A673 (cell line): ENCODE results near the gene NUDT8. TPM values are rescaled to one million over a fixed set of nuclear protein-coding genes. Genes with fewer than 3 reads are reported as not detected.
"Not testable (repeated sequence)": the region's sequence is repeated elsewhere in the genome, so short reads cannot be mapped to it uniquely, and the experiment has no call there.

Source experiments
- BruUV-seq: library from RNA; stranded (reverse); fragments of 400-500 nt; replicated peaks from 2 replicates; lab custom pipeline; 2021; lab: Mats Ljungman, UMichigan
- CTCF ChIA-PET: fragments of 300-600 bp; sonication (Branson Sonifier 250); formaldehyde crosslinking; loops from one replicate; lab custom pipeline; 2022; ENCODE audit warnings: antibody characterized with exemption; lab: Charles Lee
- POLR2A ChIA-PET: fragments of 300-600 bp; sonication (Branson Sonifier 250); formaldehyde crosslinking; loops from one replicate; lab custom pipeline; 2022; ENCODE audit warnings: antibody characterized with exemption; ENCODE audit not compliant: low non-redundant PET; lab: Charles Lee
- DNase-seq: peaks from one replicate; pipeline ENCODE4 v3.0.0-alpha.2; 2015; ENCODE audit warnings: low spot score
- H3K27ac ChIP-seq: fragments of 200-600 bp; sonication (generic); 2 replicates; pipeline ENCODE4 v1.5.1; 2016; ENCODE audit warnings: mixed run types, low read depth, mild to moderate bottlenecking, mixed read lengths, antibody characterized with exemption, low read length; ENCODE audit not compliant: poor library complexity, severe bottlenecking
- H3K27me3 ChIP-seq: fragments of 200-600 bp; sonication (generic); replicated peaks from 2 replicates; pipeline ENCODE4 v1.6.1; 2017; ENCODE audit warnings: mixed run types, low read depth, mild to moderate bottlenecking, mixed read lengths, antibody characterized with exemption, low read length; ENCODE audit not compliant: insufficient read depth, poor library complexity
- H3K36me3 ChIP-seq: fragments of 200-600 bp; sonication (generic); 2 replicates; pipeline ENCODE4 v1.6.1; 2016; ENCODE audit warnings: mixed run types, mild to moderate bottlenecking, mixed read lengths, antibody characterized with exemption, low read length; ENCODE audit not compliant: insufficient read depth, poor library complexity, severe bottlenecking
- H3K4me1 ChIP-seq: fragments of 200-600 bp; sonication (generic); 2 replicates; pipeline ENCODE4 v1.6.1; 2017; ENCODE audit warnings: mixed run types, mild to moderate bottlenecking, mixed read lengths, antibody characterized with exemption, low read length; ENCODE audit not compliant: insufficient read depth, poor library complexity, severe bottlenecking
- H3K4me3 ChIP-seq: fragments of 200-600 bp; sonication (generic); 2 replicates; pipeline ENCODE4 v1.5.1; 2016; ENCODE audit warnings: low read depth, mixed run types, mild to moderate bottlenecking, mixed read lengths, low read length; ENCODE audit not compliant: poor library complexity, severe bottlenecking
- H3K9me3 ChIP-seq: fragments of 200-600 bp; sonication (generic); 2 replicates; pipeline ENCODE4 v1.6.1; 2016; ENCODE audit warnings: mixed run types, low read depth, mild to moderate bottlenecking, mixed read lengths, antibody characterized with exemption, low read length; ENCODE audit not compliant: poor library complexity, severe bottlenecking
- CTCF ChIP-seq: fragments of 300-800, 200-600 bp; sonication (generic); conservative IDR thresholded peaks from 2 replicates; pipeline ENCODE4 v1.5.1; 2017; ENCODE audit warnings: low read depth, mild to moderate bottlenecking, antibody characterized with exemption, low read length, moderate library complexity, mixed read lengths
- EZH2 ChIP-seq: fragments of 200-600 bp; sonication (generic); IDR thresholded peaks from 2 replicates; pipeline ENCODE4 v1.6.1; 2017; ENCODE audit warnings: borderline replicate concordance, low read depth, mild to moderate bottlenecking, mixed read lengths, antibody characterized with exemption, low read length; ENCODE audit not compliant: poor library complexity, severe bottlenecking
- intact Hi-C: fragments of 100-400 bp; cut with micrococcal nuclease; formaldehyde crosslinking; loops from one replicate; pipeline ENCODE4 v1.10.0; 2022; ENCODE audit not compliant: unreplicated experiment
- total RNA-seq: library from RNA; stranded (reverse); gene quantifications from 2 replicates; pipeline ENCODE4 v1.2.3, GENCODE V29; 2021

NUDT8 gene
- total RNA-seq, 1 experiment from 2014 or later: 3.4 TPM

GRCh38 chr11:67627812-67628624 is 1.7 kb downstream of the NUDT8 start:
- ChIA-PET CTCF (interaction anchor here (0.5 to 2.4 kb wide), 2 partner anchors 14 to 1310 kb away, joined by 6 to 16 read pairs; no protein-coding TSS in a partner anchor), POLR2A (no interaction called here)
- no peak overlapping the region for H3K27ac ChIP-seq
- H3K36me3 ChIP-seq: no peaks in the 10 kb centered on the region
- BruUV-seq: no TSS peak
- DNase-seq: no peak
- no peaks in the 10 kb centered on the region for H3K9me3 ChIP-seq
- intact Hi-C loops: no loop called here
- H3K4me1 ChIP-seq: peaks cover 11% of the 10 kb centered on the region
- no peaks in the 10 kb centered on the region for H3K27me3 ChIP-seq
- TF ChIP-seq CTCF: no peak
- TF ChIP-seq EZH2: no peak
- no peak overlapping the region for H3K4me3 ChIP-seq

GRCh38 chr11:67627441-67627811 is 2.3 kb downstream of the NUDT8 start:
- no peak overlapping the region for H3K27ac ChIP-seq
- no TSS peak for BruUV-seq

GRCh38 chr11:67626970-67627369 is 2.8 kb downstream of the NUDT8 start:
- no peak for TF ChIP-seq CTCF
- TF ChIP-seq EZH2: no peak
- no peaks in the 10 kb centered on the region for H3K27me3 ChIP-seq
- POLR2A ChIA-PET: no interaction called here
- no TSS peak for BruUV-seq
- no peak for DNase-seq
- no peaks in the 10 kb centered on the region for H3K9me3 ChIP-seq
- peaks cover 11% of the 10 kb centered on the region for H3K4me1 ChIP-seq
- H3K27ac ChIP-seq: no peak overlapping the region
- intact Hi-C loops: no loop called here
- H3K36me3 ChIP-seq: no peaks in the 10 kb centered on the region
- H3K4me3 ChIP-seq: no peak overlapping the region
- CTCF ChIA-PET: no interaction called here

More at GRCh38 chr11:67627441-67627811, 2.3 kb downstream of the NUDT8 start:
- Histone ChIP-seq H3K9me3 (no peaks in the 10 kb centered on the region), H3K4me3 (no peak overlapping the region), H3K36me3 (no peaks in the 10 kb centered on the region), H3K27me3 (no peaks in the 10 kb centered on the region), H3K4me1 (peaks cover 11% of the 10 kb centered on the region)
- no peak for DNase-seq
- ChIA-PET CTCF (no interaction called here), POLR2A (no interaction called here)
- TF ChIP-seq CTCF: no peak
- TF ChIP-seq EZH2: no peak
- intact Hi-C loops: no loop called here

- H3K9me3 ChIP-seq, BruUV-seq, intact Hi-C loops, CTCF ChIA-PET, DNase-seq, H3K36me3 ChIP-seq, H3K27me3 ChIP-seq, POLR2A ChIA-PET, H3K4me3 ChIP-seq, H3K27ac ChIP-seq: not testable (repeated sequence)
- peaks cover 11% of the 10 kb centered on the region for H3K4me1 ChIP-seq
Observed at GRCh38 chr11:67626131-67626833, 3.5 kb downstream of the NUDT8 start.

- DNase-seq, H3K9me3 ChIP-seq, intact Hi-C loops, CTCF ChIA-PET, H3K27ac ChIP-seq, BruUV-seq, H3K4me1 ChIP-seq, H3K36me3 ChIP-seq, H3K27me3 ChIP-seq, POLR2A ChIA-PET, H3K4me3 ChIP-seq: not testable (repeated sequence)
Observed at GRCh38 chr11:67623795-67624194, 5.9 kb downstream of the NUDT8 start.
